Testis (tissue), 3 donors: ENCODE data around the gene PILRA. TPM values are rescaled to one million over a fixed set of nuclear protein-coding genes. Genes with fewer than 3 reads are reported as not detected.

Source experiments
- DNase-seq: peaks from one replicate; pipeline ENCODE4 v3.0.0-alpha.2; 2019
- H3K27ac ChIP-seq, 2 donors: fragments of 200-600 bp; sonication (generic); one replicate each; pipeline ENCODE4 v1.5.1; 2019
- H3K27me3 ChIP-seq: fragments of 200-600 bp; sonication (generic); one replicate; pipeline ENCODE4 v1.5.1; 2019
- H3K36me3 ChIP-seq: fragments of 200-600 bp; sonication (generic); one replicate; pipeline ENCODE4 v1.5.1; 2017; ENCODE audit warnings: low read depth; ENCODE audit errors: missing control alignments
- H3K4me1 ChIP-seq: fragments of 200-600 bp; sonication (generic); one replicate; pipeline ENCODE4 v1.5.1; 2019
- H3K4me3 ChIP-seq, 2 donors: fragments of 200-600 bp; sonication (generic); one replicate each; pipeline ENCODE4 v1.5.1; 2017 to 2019
- H3K9me3 ChIP-seq: fragments of 200-600 bp; sonication (generic); one replicate; pipeline ENCODE4 v1.5.1; 2017
- POLR2A ChIP-seq: fragments of 450-650 bp; IDR thresholded peaks from one replicate; pipeline ENCODE4 v1.6.1; 2017; ENCODE audit warnings: antibody characterized with exemption, mild to moderate bottlenecking, moderate library complexity
- WGBS, 2 donors: methylation state at CpG; one replicate each; pipeline ENCODE4 v1.1.5; 2018; 5-methylcytosine and 5-hydroxymethylcytosine counted together
- intact Hi-C: fragments of 100-400 bp; cut with DNase I; formaldehyde crosslinking; loops from one replicate; pipeline ENCODE4 v1.15.1; 2023; ENCODE audit warnings: low total_unique reads
- polyA plus RNA-seq: library from polyadenylated mRNA; stranded (reverse); fragments of 350-450 nt; fragmentation: Illumina TruSeq; extraction: RNeasy Lipid Tissue Mini Kit (QIAGEN cat#74804); gene quantifications from one replicate; pipeline ENCODE4 v1.2.3, GENCODE V29; 2014; ENCODE audit warnings: low read depth, low replicate concordance; ENCODE audit not compliant: insufficient read depth
- total RNA-seq, 2 donors: library from RNA; depleted of rRNA; stranded (reverse); fragments of >200 nt; gene quantifications; one replicate each; pipeline ENCODE4 v1.2.3, GENCODE V29; 2016
- TF ChIP-seq, protein P1 (sequence below), 3 experiments: fragments of 450-650 bp in 2 of 3; fragments of 200-600 bp in 1 of 3; sonication (generic) in 1 of 3; IDR thresholded peaks; one replicate each; pipeline ENCODE4 v1.5.1; 2016 to 2019; ENCODE audit warnings: antibody characterized with exemption in 3 of 3, mild to moderate bottlenecking in 2 of 3, moderate library complexity in 1 of 3

PILRA gene
- total and polyA plus RNA-seq, 3 donors from 2014 or later, result 12.0 to 18.0 (median 16.3) TPM

DNA sequence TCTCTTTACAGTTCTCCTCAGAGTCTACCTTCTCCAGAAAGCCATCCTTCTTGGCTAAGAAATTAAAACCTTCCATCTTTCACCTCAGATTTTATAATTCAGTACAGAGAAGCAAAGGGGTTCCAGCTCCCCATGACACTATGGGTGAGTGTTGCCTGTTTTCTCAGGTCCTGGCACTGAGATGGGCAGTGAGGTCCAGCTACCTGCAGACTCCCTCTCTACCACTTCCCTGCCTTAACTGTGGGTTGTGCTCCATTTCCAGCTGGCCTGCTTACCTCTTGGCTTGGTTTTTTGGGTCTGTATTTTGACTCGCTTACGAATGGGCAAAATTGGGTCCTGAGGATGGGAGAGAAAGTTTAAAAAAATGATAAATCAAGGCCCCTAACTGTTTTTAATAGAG, 29.0 kb downstream of the PILRA start:
- TF ChIP-seq, protein P1, sequence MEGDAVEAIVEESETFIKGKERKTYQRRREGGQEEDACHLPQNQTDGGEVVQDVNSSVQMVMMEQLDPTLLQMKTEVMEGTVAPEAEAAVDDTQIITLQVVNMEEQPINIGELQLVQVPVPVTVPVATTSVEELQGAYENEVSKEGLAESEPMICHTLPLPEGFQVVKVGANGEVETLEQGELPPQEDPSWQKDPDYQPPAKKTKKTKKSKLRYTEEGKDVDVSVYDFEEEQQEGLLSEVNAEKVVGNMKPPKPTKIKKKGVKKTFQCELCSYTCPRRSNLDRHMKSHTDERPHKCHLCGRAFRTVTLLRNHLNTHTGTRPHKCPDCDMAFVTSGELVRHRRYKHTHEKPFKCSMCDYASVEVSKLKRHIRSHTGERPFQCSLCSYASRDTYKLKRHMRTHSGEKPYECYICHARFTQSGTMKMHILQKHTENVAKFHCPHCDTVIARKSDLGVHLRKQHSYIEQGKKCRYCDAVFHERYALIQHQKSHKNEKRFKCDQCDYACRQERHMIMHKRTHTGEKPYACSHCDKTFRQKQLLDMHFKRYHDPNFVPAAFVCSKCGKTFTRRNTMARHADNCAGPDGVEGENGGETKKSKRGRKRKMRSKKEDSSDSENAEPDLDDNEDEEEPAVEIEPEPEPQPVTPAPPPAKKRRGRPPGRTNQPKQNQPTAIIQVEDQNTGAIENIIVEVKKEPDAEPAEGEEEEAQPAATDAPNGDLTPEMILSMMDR (IDR thresholded peaks at IDR 0.05), result no peak
- TF ChIP-seq POLR2A, result no peak

DNA sequence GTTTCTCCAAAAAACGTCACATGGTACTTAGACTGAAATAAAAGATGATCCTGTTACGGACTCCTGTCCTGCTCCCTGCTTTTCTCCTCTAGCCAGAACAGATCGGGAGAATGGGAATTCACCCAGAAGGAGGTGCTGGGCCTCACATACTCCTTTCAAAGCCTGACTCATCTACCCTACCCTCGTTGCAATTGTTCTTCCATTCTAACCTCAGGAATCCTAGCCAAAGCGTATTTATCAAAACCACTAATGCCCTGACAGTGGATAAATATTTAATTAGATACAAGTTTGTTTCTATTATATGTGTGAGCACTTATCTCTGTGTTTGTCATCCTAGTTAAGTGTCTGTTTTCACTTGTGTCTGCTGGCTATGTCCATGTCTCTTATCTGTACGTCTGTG, 33.5 kb downstream of the PILRA start:
- intact Hi-C loops, result loop anchor here (10.0 kb wide), 1 partner anchor 62 kb away; no protein-coding TSS in a partner anchor
- H3K4me1 ChIP-seq, result peaks cover 4% of the 10 kb centered on the region
- H3K9me3 ChIP-seq, result no peaks in the 10 kb centered on the region
- H3K27me3 ChIP-seq, result no peaks in the 10 kb centered on the region
- TF ChIP-seq, protein P1 (IDR thresholded peaks at IDR 0.05), result no peak
- TF ChIP-seq POLR2A, result no peak
- no peak overlapping the region for H3K27ac ChIP-seq
- WGBS, 2 donors, result 57 to 63% methylated on average over 6 of the region's 6 CpGs
- H3K36me3 ChIP-seq, result no peaks in the 10 kb centered on the region
- no peak overlapping the region for H3K4me3 ChIP-seq
- DNase-seq, result no peak

More for the DNA sequence above, 29.0 kb downstream of the PILRA start:
- Histone ChIP-seq H3K9me3 (no peaks in the 10 kb centered on the region), H3K27ac (no peak overlapping the region), H3K36me3 (no peaks in the 10 kb centered on the region), H3K4me3 (no peak overlapping the region), H3K27me3 (no peaks in the 10 kb centered on the region), H3K4me1 (peaks cover 37% of the 10 kb centered on the region)
- intact Hi-C loops, result loop anchor here (10.0 kb wide), 1 partner anchor 57 kb away; no protein-coding TSS in a partner anchor
- DNase-seq, result no peak
- WGBS, 2 donors, result 93 to 98% methylated on average over 2 of the region's 2 CpGs

DNA sequence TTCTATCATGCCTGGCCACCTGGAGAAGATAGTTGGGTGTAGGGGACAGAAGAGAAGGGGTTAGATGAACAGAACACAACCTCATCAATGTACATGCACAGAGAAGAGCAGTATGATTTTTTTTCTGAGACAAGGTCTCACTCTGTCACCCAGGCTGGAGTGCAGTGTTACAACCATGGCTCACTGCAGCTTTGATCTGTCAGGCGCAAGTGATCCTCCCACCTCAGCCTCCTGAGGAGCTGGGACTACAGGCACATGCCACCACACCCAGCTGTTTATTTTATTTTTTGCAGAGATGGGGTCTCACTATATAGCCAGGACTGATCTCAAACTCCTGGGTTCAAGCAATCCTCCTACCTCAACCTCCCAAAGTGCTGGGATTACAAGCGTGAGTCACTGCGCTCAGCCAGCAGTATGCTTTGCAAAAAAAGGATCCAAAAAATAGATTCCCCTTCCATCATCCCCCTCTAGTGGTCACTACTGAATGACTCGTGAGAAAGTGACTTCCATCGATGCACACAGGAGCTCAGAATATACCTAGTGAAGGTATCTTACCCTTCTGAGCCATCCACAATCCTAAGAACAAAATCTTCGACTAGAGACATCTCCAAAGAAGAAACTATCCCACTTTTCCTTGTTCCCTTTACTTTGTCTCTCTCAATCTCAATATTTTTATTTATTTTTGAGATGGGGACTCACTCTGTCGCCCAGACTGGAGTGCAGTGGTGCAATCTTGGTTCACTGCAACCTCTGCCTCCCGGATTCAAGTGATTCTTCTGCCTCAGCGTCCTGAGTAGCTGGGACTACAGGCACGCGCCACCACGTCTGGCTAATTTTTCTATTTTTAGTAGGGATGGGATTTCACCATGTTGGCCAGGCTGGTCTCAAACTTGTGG, 34.2 kb downstream of the PILRA start:
- TF ChIP-seq, protein P1 (IDR thresholded peaks at IDR 0.05), result peak; percentile 54 to 76 (median 74)
- no peak for TF ChIP-seq POLR2A
- Histone ChIP-seq H3K36me3 (no peaks in the 10 kb centered on the region), H3K4me3 (no peak overlapping the region), H3K27ac (no peak overlapping the region), H3K9me3 (no peaks in the 10 kb centered on the region), H3K4me1 (peaks cover 4% of the 10 kb centered on the region), H3K27me3 (no peaks in the 10 kb centered on the region)
- intact Hi-C loops, result loop anchor here (10.0 kb wide), 1 partner anchor 63 kb away; no protein-coding TSS in a partner anchor
- 63 to 66% methylated on average over 12 of the region's 12 CpGs for WGBS, 2 donors
- DNase-seq, result peak; percentile 46

DNA sequence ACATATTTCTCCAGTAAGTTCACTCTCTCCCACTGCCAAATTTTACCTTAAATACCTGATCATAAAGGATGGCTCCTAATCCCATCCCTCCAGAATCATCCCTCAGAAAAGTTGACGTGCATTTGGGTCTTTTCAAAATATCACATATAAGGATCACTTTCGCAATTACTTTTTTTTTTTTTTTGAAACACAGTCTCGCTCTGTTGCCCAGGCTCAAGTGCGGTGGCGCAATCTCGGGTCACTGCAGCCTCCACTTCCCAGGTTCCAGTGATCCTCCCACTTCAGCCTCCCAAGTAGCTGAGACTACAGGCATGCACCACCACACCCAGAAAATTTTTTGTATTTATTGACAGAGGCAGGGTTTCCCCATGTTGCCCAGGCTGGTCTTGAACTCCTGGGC, 37.8 kb downstream of the PILRA start:
- intact Hi-C loops, result no loop called here
- TF ChIP-seq POLR2A, result no peak
- TF ChIP-seq, protein P1 (IDR thresholded peaks at IDR 0.05), result no peak
- WGBS, 2 donors, result 94 to 98% methylated on average over 6 of the region's 6 CpGs
- no peak overlapping the region for H3K27ac ChIP-seq
- no peak overlapping the region for H3K4me3 ChIP-seq
- no peaks in the 10 kb centered on the region for H3K36me3 ChIP-seq
- H3K4me1 ChIP-seq, result peaks cover 4% of the 10 kb centered on the region
- H3K27me3 ChIP-seq, result no peaks in the 10 kb centered on the region
- H3K9me3 ChIP-seq, result no peaks in the 10 kb centered on the region
- DNase-seq, result no peak
